Upper lobe of left lung (tissue), 6 donors: Measurements from ENCODE around the gene DNER. TPM values are rescaled to one million over a fixed set of nuclear protein-coding genes. Genes with fewer than 3 reads are reported as not detected.
"Not testable (repeated sequence)": the region's sequence is repeated elsewhere in the genome, so short reads cannot be mapped to it uniquely, and the experiment has no call there.

Experiments
- ATAC-seq, 2 donors: fragments of 200-7000 bp; cut with Tn5 transposase; one replicate each; pipeline ENCODE4 v1.9.1; 2022; ENCODE audit warnings: mild to moderate bottlenecking in 2 of 2, moderate library complexity in 2 of 2; ENCODE audit not compliant: low FRiP score in 2 of 2
- DNase-seq, 2 donors: peaks; one replicate each; pipeline ENCODE4 v3.0.0-alpha.2; 2019 to 2020
- H3K27ac ChIP-seq, 4 donors: fragments of 200-600 bp; sonication (generic); one replicate each; pipeline ENCODE4 v1.5.1; 2016 to 2019
- H3K27me3 ChIP-seq, 4 donors: fragments of 200-600 bp; sonication (generic); one replicate each; pipeline ENCODE4 v1.5.1; 2017 to 2019
- H3K36me3 ChIP-seq, 4 donors: fragments of 200-600 bp; sonication (generic); one replicate each; pipeline ENCODE4 v1.5.1; 2016 to 2019
- H3K4me1 ChIP-seq, 4 donors: fragments of 200-600 bp; sonication (generic); one replicate each; pipeline ENCODE4 v1.5.1; 2018 to 2019
- H3K4me3 ChIP-seq, 4 donors: fragments of 200-600 bp; sonication (generic); one replicate each; pipeline ENCODE4 v1.5.1; 2017 to 2019; ENCODE audit warnings: mild to moderate bottlenecking in 2 of 4, moderate library complexity in 1 of 4
- H3K9me3 ChIP-seq, 4 donors: fragments of 200-600 bp; sonication (generic); one replicate each; pipeline ENCODE4 v1.5.1; 2018 to 2019
- CTCF ChIP-seq, 6 experiments: fragments of 450-650 bp in 4 of 6; fragments of 200-600 bp in 2 of 6; sonication (generic) in 2 of 6; IDR thresholded peaks; one replicate each; pipeline ENCODE4 v1.5.1; 2016 to 2019; ENCODE audit warnings: antibody characterized with exemption in 6 of 6
- EP300 ChIP-seq, 4 donors: sonication (generic); formaldehyde crosslinking; IDR thresholded peaks; one replicate each; pipeline ENCODE4 v1.5.1; 2017; ENCODE audit warnings: antibody characterized with exemption in 4 of 4, control low read depth in 2 of 4
- POLR2A ChIP-seq, 4 donors: fragments of 450-650 bp; IDR thresholded peaks; one replicate each; pipeline ENCODE4 v1.5.1; 2016 to 2017; ENCODE audit warnings: antibody characterized with exemption in 4 of 4, mild to moderate bottlenecking in 2 of 4
- POLR2AphosphoS5 ChIP-seq, 2 donors: sonication (generic); formaldehyde crosslinking; IDR thresholded peaks; one replicate each; pipeline ENCODE4 v1.5.1; 2017; ENCODE audit warnings: antibody characterized with exemption in 2 of 2
- WGBS, 2 donors: methylation state at CpG; one replicate each; pipeline ENCODE4 v1.1.5; 2017 to 2018; 5-methylcytosine and 5-hydroxymethylcytosine counted together
- total RNA-seq, 6 donors: library from RNA; depleted of rRNA in 4 of 6; stranded (reverse); fragments of >200 nt in 4 of 6; gene quantifications; one replicate each; pipeline versions ENCODE4 v1.1.0 to v1.2.1, GENCODE V29; 2016 to 2021
- donor health status: DM: no; HTN: no; CAD: no; lungs with moderate emphysema.
- donor health status: DM: no; HTN: yes; CAD: no; lungs with severe emphysema.

DNER gene
- total RNA-seq, 6 donors from 2014 or later, result 0.31 to 2.1 (median 0.98) TPM

GRCh38 chr2:229725716-229726574 lies 11.6 kb upstream of the DNER start:
- ATAC-seq, result no peak
- WGBS, 2 donors, result 63 to 70% methylated on average over 7 of the region's 7 CpGs

GRCh38 chr2:229723192-229723591 lies 8.8 kb upstream of the DNER start:
- not testable (repeated sequence) for H3K9me3 ChIP-seq, DNase-seq, H3K36me3 ChIP-seq, ATAC-seq, H3K27ac ChIP-seq, H3K4me3 ChIP-seq, H3K27me3 ChIP-seq, H3K4me1 ChIP-seq
- WGBS, 2 donors, result 61 to 80% methylated on average over 3 of the region's 3 CpGs

More at GRCh38 chr2:229725716-229726574, 11.6 kb upstream of the DNER start:
- Histone ChIP-seq H3K9me3 (no peaks in the 10 kb centered on the region), H3K4me3 (no peak overlapping the region), H3K36me3 (no peaks in the 10 kb centered on the region), H3K4me1 (no peaks in the 10 kb centered on the region), H3K27ac (no peak overlapping the region), H3K27me3 (no peaks in the 10 kb centered on the region)
- TF ChIP-seq EP300 (IDR thresholded peaks at IDR 0.05), result no peak
- no peak for TF ChIP-seq CTCF (IDR thresholded peaks at IDR 0.05)
- TF ChIP-seq POLR2AphosphoS5 (IDR thresholded peaks at IDR 0.05), result no peak
- no peak for TF ChIP-seq POLR2A (IDR thresholded peaks at IDR 0.05)
- no peak for DNase-seq

GRCh38 chr2:229719926-229720647 lies 5.7 kb upstream of the DNER start:
- Histone ChIP-seq H3K4me3 (no peak overlapping the region), H3K4me1 (peaks cover under 1 to 5% (median 4%) of the 10 kb centered on the region in 4 donors), H3K27ac (no peak overlapping the region), H3K36me3 (no peaks in the 10 kb centered on the region), H3K27me3 (peaks cover 0 to 9% (median 5%) of the 10 kb centered on the region in 4 donors), H3K9me3 (no peaks in the 10 kb centered on the region)
- TF ChIP-seq CTCF (IDR thresholded peaks at IDR 0.05), result no peak
- no peak for TF ChIP-seq POLR2AphosphoS5 (IDR thresholded peaks at IDR 0.05)
- TF ChIP-seq POLR2A (IDR thresholded peaks at IDR 0.05), result no peak
- TF ChIP-seq EP300 (IDR thresholded peaks at IDR 0.05), result no peak
- DNase-seq (no peak), ATAC-seq (no peak)
- 65 to 78% methylated on average over 3 of the region's 3 CpGs for WGBS, 2 donors

DNA sequence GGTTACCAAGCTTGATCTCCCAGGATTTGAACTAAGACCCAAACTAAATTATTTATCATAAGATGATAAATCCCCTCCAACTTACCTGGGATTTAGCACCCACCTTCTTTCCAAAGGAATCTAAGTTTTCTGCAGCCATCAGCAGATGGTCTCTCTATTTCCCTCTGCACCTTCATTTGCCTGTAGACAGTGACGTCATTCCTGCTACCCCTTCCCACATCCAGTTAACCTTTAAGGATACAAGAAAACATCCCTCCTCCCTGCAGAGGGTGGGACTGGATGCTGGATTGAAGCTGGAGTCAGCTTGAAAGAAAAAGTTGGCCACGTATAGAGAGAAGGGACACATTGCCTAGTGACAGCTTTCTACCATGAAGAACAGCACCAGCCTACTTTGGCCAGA lies 3.7 kb upstream of the DNER start:
- DNase-seq (no peak), ATAC-seq (no peak)
- Histone ChIP-seq H3K27me3 (peaks cover 0 to 29% (median 21%) of the 10 kb centered on the region in 4 donors), H3K27ac (no peak overlapping the region), H3K4me3 (no peak overlapping the region), H3K36me3 (no peaks in the 10 kb centered on the region), H3K9me3 (no peaks in the 10 kb centered on the region), H3K4me1 (peaks cover 15 to 24% (median 21%) of the 10 kb centered on the region in 4 donors)
- TF ChIP-seq CTCF (IDR thresholded peaks at IDR 0.05) (no peak), POLR2AphosphoS5 (IDR thresholded peaks at IDR 0.05) (no peak), EP300 (IDR thresholded peaks at IDR 0.05) (no peak), POLR2A (IDR thresholded peaks at IDR 0.05) (no peak)
- WGBS, 2 donors, result 39 to 44% methylated on average over 2 of the region's 2 CpGs

- no peak for ATAC-seq
- Histone ChIP-seq H3K4me3 (no peak overlapping the region), H3K27me3 (peaks cover 0 to 36% (median 21%) of the 10 kb centered on the region in 4 donors), H3K36me3 (no peaks in the 10 kb centered on the region), H3K27ac (no peak overlapping the region), H3K9me3 (no peaks in the 10 kb centered on the region), H3K4me1 (peaks cover 15 to 24% (median 21%) of the 10 kb centered on the region in 4 donors)
- no peak for DNase-seq
- 10 to 13% methylated on average over 4 of the region's 4 CpGs for WGBS, 2 donors
- TF ChIP-seq CTCF (IDR thresholded peaks at IDR 0.05), result no peak
- no peak for TF ChIP-seq POLR2A (IDR thresholded peaks at IDR 0.05)
- TF ChIP-seq POLR2AphosphoS5 (IDR thresholded peaks at IDR 0.05), result no peak
- TF ChIP-seq EP300 (IDR thresholded peaks at IDR 0.05), result no peak
Measured at GRCh38 chr2:229715895-229716507, 1.6 kb upstream of the DNER start.
